A673 (cell line): ENCODE data around the gene GRID1. TPM values are rescaled to one million over a fixed set of nuclear protein-coding genes. Genes with fewer than 3 reads are reported as not detected.

Experiments used
- BruUV-seq: library from RNA; stranded (reverse); fragments of 400-500 nt; replicated peaks from 2 replicates; lab custom pipeline; 2021; lab: Mats Ljungman, UMichigan
- CTCF ChIA-PET: fragments of 300-600 bp; sonication (Branson Sonifier 250); formaldehyde crosslinking; loops from one replicate; lab custom pipeline; 2022; ENCODE audit warnings: antibody characterized with exemption; lab: Charles Lee
- POLR2A ChIA-PET: fragments of 300-600 bp; sonication (Branson Sonifier 250); formaldehyde crosslinking; loops from one replicate; lab custom pipeline; 2022; ENCODE audit warnings: antibody characterized with exemption; ENCODE audit not compliant: low non-redundant PET; lab: Charles Lee
- DNase-seq: peaks from one replicate; pipeline ENCODE4 v3.0.0-alpha.2; 2015; ENCODE audit warnings: low spot score
- H3K27ac ChIP-seq: fragments of 200-600 bp; sonication (generic); 2 replicates; pipeline ENCODE4 v1.5.1; 2016; ENCODE audit warnings: mixed run types, low read depth, mild to moderate bottlenecking, mixed read lengths, antibody characterized with exemption, low read length; ENCODE audit not compliant: poor library complexity, severe bottlenecking
- H3K27me3 ChIP-seq: fragments of 200-600 bp; sonication (generic); replicated peaks from 2 replicates; pipeline ENCODE4 v1.6.1; 2017; ENCODE audit warnings: mixed run types, low read depth, mild to moderate bottlenecking, mixed read lengths, antibody characterized with exemption, low read length; ENCODE audit not compliant: insufficient read depth, poor library complexity
- H3K36me3 ChIP-seq: fragments of 200-600 bp; sonication (generic); 2 replicates; pipeline ENCODE4 v1.6.1; 2016; ENCODE audit warnings: mixed run types, mild to moderate bottlenecking, mixed read lengths, antibody characterized with exemption, low read length; ENCODE audit not compliant: insufficient read depth, poor library complexity, severe bottlenecking
- H3K4me1 ChIP-seq: fragments of 200-600 bp; sonication (generic); 2 replicates; pipeline ENCODE4 v1.6.1; 2017; ENCODE audit warnings: mixed run types, mild to moderate bottlenecking, mixed read lengths, antibody characterized with exemption, low read length; ENCODE audit not compliant: insufficient read depth, poor library complexity, severe bottlenecking
- H3K4me3 ChIP-seq: fragments of 200-600 bp; sonication (generic); 2 replicates; pipeline ENCODE4 v1.5.1; 2016; ENCODE audit warnings: low read depth, mixed run types, mild to moderate bottlenecking, mixed read lengths, low read length; ENCODE audit not compliant: poor library complexity, severe bottlenecking
- H3K9me3 ChIP-seq: fragments of 200-600 bp; sonication (generic); 2 replicates; pipeline ENCODE4 v1.6.1; 2016; ENCODE audit warnings: mixed run types, low read depth, mild to moderate bottlenecking, mixed read lengths, antibody characterized with exemption, low read length; ENCODE audit not compliant: poor library complexity, severe bottlenecking
- EZH2 ChIP-seq: fragments of 200-600 bp; sonication (generic); IDR thresholded peaks from 2 replicates; pipeline ENCODE4 v1.6.1; 2017; ENCODE audit warnings: borderline replicate concordance, low read depth, mild to moderate bottlenecking, mixed read lengths, antibody characterized with exemption, low read length; ENCODE audit not compliant: poor library complexity, severe bottlenecking
- intact Hi-C: fragments of 100-400 bp; cut with micrococcal nuclease; formaldehyde crosslinking; loops from one replicate; pipeline ENCODE4 v1.10.0; 2022; ENCODE audit not compliant: unreplicated experiment
- total RNA-seq: library from RNA; stranded (reverse); gene quantifications from 2 replicates; pipeline ENCODE4 v1.2.3, GENCODE V29; 2021
- TF ChIP-seq, protein P1 (sequence below): fragments of 300-800, 200-600 bp; sonication (generic); conservative IDR thresholded peaks from 2 replicates; pipeline ENCODE4 v1.5.1; 2017; ENCODE audit warnings: low read depth, mild to moderate bottlenecking, antibody characterized with exemption, low read length, moderate library complexity, mixed read lengths

The GRID1 gene
- total RNA-seq, 1 experiment from 2014 or later: not detected

- ChIA-PET CTCF (no interaction called here), POLR2A (no interaction called here)
- Histone ChIP-seq H3K4me3 (no peak overlapping the region), H3K36me3 (no peaks in the 10 kb centered on the region), H3K4me1 (no peaks in the 10 kb centered on the region), H3K9me3 (peaks cover 3% of the 10 kb centered on the region), H3K27me3 (peaks cover 23% of the 10 kb centered on the region), H3K27ac (no peak overlapping the region)
- intact Hi-C loops: no loop called here
- TF ChIP-seq, protein P1, sequence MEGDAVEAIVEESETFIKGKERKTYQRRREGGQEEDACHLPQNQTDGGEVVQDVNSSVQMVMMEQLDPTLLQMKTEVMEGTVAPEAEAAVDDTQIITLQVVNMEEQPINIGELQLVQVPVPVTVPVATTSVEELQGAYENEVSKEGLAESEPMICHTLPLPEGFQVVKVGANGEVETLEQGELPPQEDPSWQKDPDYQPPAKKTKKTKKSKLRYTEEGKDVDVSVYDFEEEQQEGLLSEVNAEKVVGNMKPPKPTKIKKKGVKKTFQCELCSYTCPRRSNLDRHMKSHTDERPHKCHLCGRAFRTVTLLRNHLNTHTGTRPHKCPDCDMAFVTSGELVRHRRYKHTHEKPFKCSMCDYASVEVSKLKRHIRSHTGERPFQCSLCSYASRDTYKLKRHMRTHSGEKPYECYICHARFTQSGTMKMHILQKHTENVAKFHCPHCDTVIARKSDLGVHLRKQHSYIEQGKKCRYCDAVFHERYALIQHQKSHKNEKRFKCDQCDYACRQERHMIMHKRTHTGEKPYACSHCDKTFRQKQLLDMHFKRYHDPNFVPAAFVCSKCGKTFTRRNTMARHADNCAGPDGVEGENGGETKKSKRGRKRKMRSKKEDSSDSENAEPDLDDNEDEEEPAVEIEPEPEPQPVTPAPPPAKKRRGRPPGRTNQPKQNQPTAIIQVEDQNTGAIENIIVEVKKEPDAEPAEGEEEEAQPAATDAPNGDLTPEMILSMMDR: no peak
- no peak for TF ChIP-seq EZH2
- no peak for DNase-seq
- BruUV-seq: no TSS peak
Observed at GRCh38 chr10:86046845-86047460, 319.6 kb downstream of the GRID1 start.

- peaks cover 20% of the 10 kb centered on the region for H3K27me3 ChIP-seq
- no peak overlapping the region for H3K4me3 ChIP-seq
- H3K27ac ChIP-seq: no peak overlapping the region
- intact Hi-C loops: no loop called here
- H3K9me3 ChIP-seq: peaks cover 3% of the 10 kb centered on the region
- TF ChIP-seq, protein P1: no peak
- no peak for TF ChIP-seq EZH2
- CTCF ChIA-PET: no interaction called here
- no TSS peak for BruUV-seq
- POLR2A ChIA-PET: no interaction called here
- no peaks in the 10 kb centered on the region for H3K4me1 ChIP-seq
- no peaks in the 10 kb centered on the region for H3K36me3 ChIP-seq
- no peak for DNase-seq
Observed at GRCh38 chr10:86045896-86046295, 320.7 kb downstream of the GRID1 start.

- intact Hi-C loops: no loop called here
- Histone ChIP-seq H3K4me1 (no peaks in the 10 kb centered on the region), H3K4me3 (no peak overlapping the region), H3K36me3 (no peaks in the 10 kb centered on the region), H3K9me3 (no peaks in the 10 kb centered on the region), H3K27ac (no peak overlapping the region), H3K27me3 (peaks cover 20% of the 10 kb centered on the region)
- CTCF ChIA-PET: no interaction called here
- POLR2A ChIA-PET: no interaction called here
- no TSS peak for BruUV-seq
- DNase-seq: no peak
- TF ChIP-seq EZH2: no peak
- TF ChIP-seq, protein P1: no peak
Observed at GRCh38 chr10:86044029-86044428, 322.6 kb downstream of the GRID1 start.
